PC-9 (cell line): Measurements from ENCODE around the gene IAH1.

Experiments used
- EZH2 ChIP-seq: fragments of 200-600 bp; sonication (generic); IDR thresholded peaks from 2 replicates; pipeline ENCODE4 v1.8.0; 2017; ENCODE audit warnings: antibody characterized with exemption, low read depth
- TF ChIP-seq, protein P1 (sequence below): fragments of 200-600 bp; sonication (generic); conservative IDR thresholded peaks from 2 replicates; pipeline ENCODE4 v1.6.1; 2017; ENCODE audit warnings: mixed run types, antibody characterized with exemption, mild to moderate bottlenecking, moderate library complexity

DNA sequence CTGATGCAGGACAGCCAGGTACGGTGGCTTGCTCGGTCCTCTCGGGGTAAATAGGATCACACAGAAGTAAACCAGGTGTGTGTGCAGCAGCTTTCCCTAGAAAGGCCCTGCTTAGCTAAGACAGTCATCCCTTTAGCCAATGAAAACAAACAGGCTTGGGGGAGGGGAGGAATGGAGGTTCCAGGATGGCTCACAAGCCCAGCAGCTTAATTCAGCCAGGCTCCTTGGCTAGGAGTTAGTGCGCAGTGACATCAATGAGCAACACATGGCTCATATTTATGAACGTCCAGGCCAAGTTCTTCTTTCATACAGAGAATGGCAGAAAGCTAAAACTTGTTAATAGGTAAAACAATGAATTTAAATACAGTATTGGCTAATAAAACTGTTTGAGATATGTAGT, 10.2 kb downstream of the IAH1 start:
- TF ChIP-seq, protein P1, sequence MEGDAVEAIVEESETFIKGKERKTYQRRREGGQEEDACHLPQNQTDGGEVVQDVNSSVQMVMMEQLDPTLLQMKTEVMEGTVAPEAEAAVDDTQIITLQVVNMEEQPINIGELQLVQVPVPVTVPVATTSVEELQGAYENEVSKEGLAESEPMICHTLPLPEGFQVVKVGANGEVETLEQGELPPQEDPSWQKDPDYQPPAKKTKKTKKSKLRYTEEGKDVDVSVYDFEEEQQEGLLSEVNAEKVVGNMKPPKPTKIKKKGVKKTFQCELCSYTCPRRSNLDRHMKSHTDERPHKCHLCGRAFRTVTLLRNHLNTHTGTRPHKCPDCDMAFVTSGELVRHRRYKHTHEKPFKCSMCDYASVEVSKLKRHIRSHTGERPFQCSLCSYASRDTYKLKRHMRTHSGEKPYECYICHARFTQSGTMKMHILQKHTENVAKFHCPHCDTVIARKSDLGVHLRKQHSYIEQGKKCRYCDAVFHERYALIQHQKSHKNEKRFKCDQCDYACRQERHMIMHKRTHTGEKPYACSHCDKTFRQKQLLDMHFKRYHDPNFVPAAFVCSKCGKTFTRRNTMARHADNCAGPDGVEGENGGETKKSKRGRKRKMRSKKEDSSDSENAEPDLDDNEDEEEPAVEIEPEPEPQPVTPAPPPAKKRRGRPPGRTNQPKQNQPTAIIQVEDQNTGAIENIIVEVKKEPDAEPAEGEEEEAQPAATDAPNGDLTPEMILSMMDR, result no peak
- TF ChIP-seq EZH2, result no peak
